ENCODE measurements around the gene CTSZ. TPM values are rescaled to one million over a fixed set of nuclear protein-coding genes. Genes with fewer than 3 reads are reported as not detected.

The CTSZ gene
- total RNA-seq, 4 donors from 2014 or later = 68.7 to 160 (median 109) TPM

DNA sequence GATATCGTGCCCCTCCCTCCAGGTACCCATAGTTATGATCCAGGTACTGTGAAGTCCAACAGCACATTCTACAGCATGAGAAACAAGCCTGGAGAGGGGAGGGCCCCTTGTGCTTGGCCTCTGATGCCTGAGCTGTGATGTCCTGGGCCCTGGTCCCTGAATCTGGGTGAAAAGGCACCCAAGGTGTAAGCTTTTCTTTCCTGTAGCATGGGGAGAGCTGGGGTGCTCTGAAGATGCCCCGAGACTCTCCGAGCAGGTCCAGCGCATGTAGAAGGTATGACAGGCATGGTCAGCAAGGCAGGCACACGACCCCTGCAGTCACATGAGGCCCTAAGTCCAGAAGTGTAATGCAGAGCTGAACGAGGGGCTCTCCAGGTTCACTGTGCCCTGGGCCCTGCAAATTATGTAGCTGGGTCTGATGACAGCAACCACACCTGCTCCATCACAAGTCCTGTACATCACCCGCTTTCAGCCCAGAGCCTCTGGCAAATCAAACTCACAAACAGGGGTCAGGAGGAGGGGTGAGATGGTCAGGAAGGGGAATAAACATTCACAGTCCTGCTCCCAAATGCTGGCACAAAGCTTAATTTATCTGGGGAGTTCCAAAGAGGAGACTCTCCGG is 1.8 kb upstream of the CTSZ start:
- Histone ChIP-seq H3K9me3 (no peaks in the 10 kb centered on the region), H3K4me3 (no peak overlapping the region), H3K36me3 (no peaks in the 10 kb centered on the region), H3K27ac (no peak overlapping the region), H3K27me3 (no peaks in the 10 kb centered on the region), H3K4me1 (peaks cover 0 to 4% of the 10 kb centered on the region in 2 donors)
- no peak for DNase-seq
- TF ChIP-seq, protein P1, sequence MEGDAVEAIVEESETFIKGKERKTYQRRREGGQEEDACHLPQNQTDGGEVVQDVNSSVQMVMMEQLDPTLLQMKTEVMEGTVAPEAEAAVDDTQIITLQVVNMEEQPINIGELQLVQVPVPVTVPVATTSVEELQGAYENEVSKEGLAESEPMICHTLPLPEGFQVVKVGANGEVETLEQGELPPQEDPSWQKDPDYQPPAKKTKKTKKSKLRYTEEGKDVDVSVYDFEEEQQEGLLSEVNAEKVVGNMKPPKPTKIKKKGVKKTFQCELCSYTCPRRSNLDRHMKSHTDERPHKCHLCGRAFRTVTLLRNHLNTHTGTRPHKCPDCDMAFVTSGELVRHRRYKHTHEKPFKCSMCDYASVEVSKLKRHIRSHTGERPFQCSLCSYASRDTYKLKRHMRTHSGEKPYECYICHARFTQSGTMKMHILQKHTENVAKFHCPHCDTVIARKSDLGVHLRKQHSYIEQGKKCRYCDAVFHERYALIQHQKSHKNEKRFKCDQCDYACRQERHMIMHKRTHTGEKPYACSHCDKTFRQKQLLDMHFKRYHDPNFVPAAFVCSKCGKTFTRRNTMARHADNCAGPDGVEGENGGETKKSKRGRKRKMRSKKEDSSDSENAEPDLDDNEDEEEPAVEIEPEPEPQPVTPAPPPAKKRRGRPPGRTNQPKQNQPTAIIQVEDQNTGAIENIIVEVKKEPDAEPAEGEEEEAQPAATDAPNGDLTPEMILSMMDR (IDR thresholded peaks at IDR 0.05) = no peak
- no peak for TF ChIP-seq POLR2A (IDR thresholded peaks at IDR 0.05)
- intact Hi-C loops (cut with DNase I; ENCODE audit: low total_unique reads) = no loop called here

DNA sequence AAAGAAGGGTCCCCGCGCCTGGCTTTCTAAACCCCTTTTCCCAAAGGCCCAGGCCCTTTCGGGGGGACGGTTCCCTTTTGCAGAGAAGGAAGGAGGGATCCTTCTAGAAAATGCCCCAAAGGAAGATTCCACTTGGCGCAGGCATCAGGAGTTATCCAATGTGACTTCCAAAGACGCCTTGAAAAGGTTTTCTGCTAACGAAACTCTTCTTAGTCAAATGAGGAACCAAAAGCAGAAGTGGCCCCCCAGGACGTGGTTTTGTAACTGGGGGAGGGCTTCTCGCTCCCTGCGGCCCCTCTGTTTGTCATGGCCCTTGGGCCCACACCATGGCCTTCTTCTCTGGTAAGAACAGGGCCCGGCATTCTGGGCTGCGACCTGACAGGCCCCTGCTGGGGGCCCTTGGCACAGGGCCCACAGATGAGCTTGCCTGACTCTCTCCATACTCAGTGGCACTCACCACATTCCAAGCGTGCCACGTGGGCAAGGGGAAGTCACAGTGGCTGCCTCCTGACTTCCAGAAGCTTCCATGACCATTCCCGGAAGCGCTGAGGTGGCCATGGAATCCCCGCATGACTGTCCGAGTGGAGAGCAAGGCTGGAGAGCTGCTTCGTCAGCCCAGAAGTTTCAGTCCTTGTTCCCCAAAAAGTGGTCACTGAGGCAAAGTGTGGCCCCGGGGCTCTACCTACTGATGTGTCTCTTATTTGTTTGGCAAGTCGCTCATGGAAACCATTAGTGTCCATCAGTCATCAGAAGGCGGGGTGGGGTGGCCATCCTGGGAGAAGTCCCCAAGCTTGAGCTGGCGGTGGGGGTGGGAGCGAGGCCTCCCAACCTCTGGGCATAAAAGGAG is 834 bp upstream of the CTSZ start:
- Histone ChIP-seq H3K27ac (peak overlapping the region; percentile 80), H3K4me1 (peaks cover 0 to 4% of the 10 kb centered on the region in 2 donors), H3K36me3 (no peaks in the 10 kb centered on the region), H3K27me3 (no peaks in the 10 kb centered on the region), H3K9me3 (no peaks in the 10 kb centered on the region), H3K4me3 (peak overlapping the region; percentile 54 to 58)
- intact Hi-C loops (cut with DNase I; ENCODE audit: low total_unique reads) = no loop called here
- DNase-seq = peak in 1 of 2 donors; percentile 25
- TF ChIP-seq, protein P1 (IDR thresholded peaks at IDR 0.05) = no peak
- no peak for TF ChIP-seq POLR2A (IDR thresholded peaks at IDR 0.05)

- DNase-seq = peak in 1 of 2 donors; percentile 29
- Histone ChIP-seq H3K27ac (peak overlapping the region; percentile 80), H3K4me1 (peaks cover 0 to 4% of the 10 kb centered on the region in 2 donors), H3K36me3 (no peaks in the 10 kb centered on the region), H3K4me3 (peak overlapping the region; percentile 54 to 58), H3K9me3 (no peaks in the 10 kb centered on the region), H3K27me3 (no peaks in the 10 kb centered on the region)
- intact Hi-C loops (cut with DNase I; ENCODE audit: low total_unique reads) = no loop called here
- TF ChIP-seq, protein P1 (IDR thresholded peaks at IDR 0.05) = no peak
- no peak for TF ChIP-seq POLR2A (IDR thresholded peaks at IDR 0.05)
Observed at GRCh38 chr20:59006167-59006863, 739 bp downstream of the CTSZ start.

GRCh38 chr20:59005523-59006166 is 1.4 kb downstream of the CTSZ start:
- no peaks in the 10 kb centered on the region for H3K27me3 ChIP-seq
- H3K36me3 ChIP-seq = no peaks in the 10 kb centered on the region
- no peaks in the 10 kb centered on the region for H3K9me3 ChIP-seq
- H3K4me3 ChIP-seq = peak overlapping the region; percentile 54 to 58
- no peak for DNase-seq
- TF ChIP-seq, protein P1 (IDR thresholded peaks at IDR 0.05) = no peak
- TF ChIP-seq POLR2A (IDR thresholded peaks at IDR 0.05) = no peak
- intact Hi-C loops (cut with DNase I; ENCODE audit: low total_unique reads) = no loop called here
- H3K4me1 ChIP-seq = peaks cover 0 to 4% of the 10 kb centered on the region in 2 donors
- H3K27ac ChIP-seq = peak overlapping the region; percentile 80

Measured in uterus (tissue), 4 donors.